ENCODE data around the gene BATF.

DNA sequence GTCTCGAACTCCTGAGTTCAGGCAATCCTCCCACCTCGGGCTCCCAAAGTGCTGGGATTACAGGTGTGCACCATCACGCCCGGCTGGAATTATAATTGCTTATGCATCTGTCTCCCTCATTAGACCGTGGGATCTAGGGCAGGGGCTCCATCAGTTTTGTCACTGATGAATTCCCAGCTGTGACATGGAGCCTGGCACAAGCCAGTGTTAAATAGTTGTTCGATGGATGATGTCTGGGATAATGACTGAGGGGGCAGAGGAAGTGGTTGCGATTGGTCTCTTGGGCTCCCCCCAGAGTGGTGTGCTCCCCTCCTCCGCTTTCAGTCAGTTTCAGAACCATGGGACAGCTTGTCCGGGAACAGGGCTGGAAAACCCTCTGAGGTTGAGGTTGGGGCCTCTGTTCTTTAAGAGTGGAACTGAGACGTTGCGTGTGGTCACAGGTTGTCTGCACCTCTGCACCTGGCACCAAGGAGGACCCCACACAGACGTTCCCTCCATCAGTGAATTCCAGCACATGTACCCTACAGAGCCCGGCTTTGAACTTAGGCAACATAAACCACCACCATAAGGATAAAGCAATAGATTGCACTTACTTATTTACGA is 30.8 kb upstream of the BATF start:
- no peak for TF ChIP-seq GATA3 (IDR thresholded peaks at IDR 0.05; ENCODE audit: low read depth, low read length)
- TF ChIP-seq GATA2 (IDR thresholded peaks at IDR 0.05; ENCODE audit: low read depth, low read length): no peak
